ENCODE results near the gene DNAI2. TPM values are rescaled to one million over a fixed set of nuclear protein-coding genes. Genes with fewer than 3 reads are reported as not detected.
A peak's percentile ranks its signal among the peaks of the same experiment; 100 is the strongest.
"Not testable (repeated sequence)": the region's sequence is repeated elsewhere in the genome, so short reads cannot be mapped to it uniquely, and the experiment has no call there.

The DNAI2 gene
- polyA plus RNA-seq, 2 of the 4 experiments (the other 2 are of a cell fraction) = not detected

DNA sequence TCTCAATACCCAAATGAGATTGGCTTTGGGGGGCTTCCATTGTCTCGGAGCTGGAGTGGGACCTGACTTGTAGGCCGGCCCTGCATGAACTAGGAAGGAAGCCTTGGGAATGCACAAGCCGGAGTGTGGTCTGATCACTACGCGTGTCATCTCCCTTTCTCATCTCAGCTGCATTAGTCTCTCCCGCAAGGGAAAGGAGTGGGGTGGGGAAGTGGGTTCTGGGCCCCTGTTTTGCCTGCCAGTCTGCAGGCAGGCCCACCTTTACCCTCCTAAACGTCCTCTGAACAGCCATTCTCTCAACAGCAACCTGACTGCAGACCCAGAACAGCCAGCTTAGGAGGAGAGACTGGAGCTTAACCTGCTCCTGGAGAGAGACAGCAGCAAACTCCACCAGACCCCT, 11.4 kb upstream of the DNAI2 start:
- TF ChIP-seq JUNB (IDR thresholded peaks at IDR 0.05) = no peak
- no peak for TF ChIP-seq PHF8 (IDR thresholded peaks at IDR 0.05; ENCODE audit: borderline replicate concordance, low read depth)
- ATAC-seq (no peak), DNase-seq (ENCODE audit: low read depth in 1 of 2, low spot score in 1 of 2) (no peak), FAIRE-seq (no peak)
- no peak overlapping the region for H3K4me2 ChIP-seq
- CTCF ChIA-PET = interaction anchor here (0.7 to 1.2 kb wide), 7 partner anchors 20 to 117 kb away, joined by 3 to 5 read pairs (median 3); partner anchors contain the start of gene RPL38
- no peaks in the 10 kb centered on the region for H3K4me1 ChIP-seq
- no peak overlapping the region for H3K4me3 ChIP-seq
- POLR2A ChIA-PET = no interaction called here
- 75% methylated on average over 7 of the region's 7 CpGs for WGBS (ENCODE audit: missing lambda C conversion rate)
- no peaks in the 10 kb centered on the region; the same call in 2 of the 3 replicates for H3K9me3 ChIP-seq
- no peak overlapping the region for H3K27ac ChIP-seq

DNA sequence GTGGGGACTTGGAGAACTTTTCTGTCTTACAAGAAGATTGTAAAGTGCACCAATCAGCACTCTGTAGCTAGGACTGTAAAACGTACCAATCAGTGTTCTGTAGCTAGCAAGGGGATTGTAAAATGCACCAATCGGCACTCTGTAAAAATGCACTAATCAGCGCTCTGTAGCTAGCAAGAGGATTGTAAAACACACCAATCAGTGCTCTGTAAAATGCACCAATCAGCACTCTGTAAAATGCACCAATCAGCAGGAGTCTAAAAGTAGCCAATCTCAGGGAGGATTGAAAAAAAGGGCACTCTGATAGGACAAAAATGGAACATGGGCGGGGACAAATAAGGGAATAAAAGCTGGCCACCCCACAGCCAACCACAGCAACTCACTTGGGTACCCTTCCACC, 7.0 kb upstream of the DNAI2 start:
- ATAC-seq; DNase-seq (ENCODE audit: low read depth in 1 of 2, low spot score in 1 of 2); FAIRE-seq; H3K4me3 ChIP-seq; H3K4me2 ChIP-seq; H3K9me3 ChIP-seq; H3K4me1 ChIP-seq; POLR2A ChIA-PET; H3K27ac ChIP-seq: not testable (repeated sequence)
- 23% methylated on average over 4 of the region's 4 CpGs for WGBS (ENCODE audit: missing lambda C conversion rate)
- CTCF ChIA-PET = interaction anchor here (1.1 to 1.2 kb wide), 2 partner anchors 34 to 38 kb away, joined by 3 read pairs; no protein-coding TSS in a partner anchor
- peak; percentile 78 for TF ChIP-seq MAFK (IDR thresholded peaks at IDR 0.05; ENCODE audit: partially characterized antibody)

DNA sequence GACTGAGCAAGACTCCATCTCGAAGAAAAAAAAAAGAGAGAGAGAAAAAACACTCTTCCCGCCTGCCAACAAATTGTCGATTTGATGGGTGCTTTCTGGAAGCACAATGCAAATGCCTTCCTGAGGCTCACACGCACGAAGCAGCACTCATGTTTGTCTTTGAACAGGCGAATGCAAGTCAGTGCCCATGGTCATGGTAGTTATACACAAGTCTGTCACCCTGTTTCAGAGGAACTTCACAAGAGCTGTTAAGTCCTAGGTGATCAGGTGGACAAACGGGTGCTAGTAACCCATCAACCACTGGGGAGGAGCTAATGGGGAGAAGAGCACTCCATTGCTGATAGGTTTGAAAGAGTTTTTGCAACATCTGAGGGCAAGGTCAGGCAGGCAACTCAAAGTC, 6.5 kb upstream of the DNAI2 start:
- ATAC-seq (no peak), FAIRE-seq (no peak), DNase-seq (ENCODE audit: low read depth in 1 of 2, low spot score in 1 of 2) (no peak)
- no peak for TF ChIP-seq ZFP36 (IDR thresholded peaks at IDR 0.05; ENCODE audit: borderline replicate concordance, partially characterized antibody)
- TF ChIP-seq TFCP2L1 (CRISPR knock-in tag; IDR thresholded peaks at IDR 0.05) = no peak
- no peak for TF ChIP-seq ZNF302 (CRISPR knock-in tag; IDR thresholded peaks at IDR 0.05)
- TF ChIP-seq, protein P1, sequence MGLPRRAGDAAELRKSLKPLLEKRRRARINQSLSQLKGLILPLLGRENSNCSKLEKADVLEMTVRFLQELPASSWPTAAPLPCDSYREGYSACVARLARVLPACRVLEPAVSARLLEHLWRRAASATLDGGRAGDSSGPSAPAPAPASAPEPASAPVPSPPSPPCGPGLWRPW (IDR thresholded peaks at IDR 0.05) = no peak
- no peak for TF ChIP-seq KDM1A (IDR thresholded peaks at IDR 0.05; ENCODE audit: low read depth)
- no peak for TF ChIP-seq NFE2L2 (conservative IDR thresholded peaks at IDR 0.05; ENCODE audit: low read length)
- TF ChIP-seq RFX5 (IDR thresholded peaks at IDR 0.05) = no peak
- no peak for TF ChIP-seq CHD2 (IDR thresholded peaks at IDR 0.05; ENCODE audit: low read length, partially characterized antibody)
- no peak for TF ChIP-seq HOXB5 (CRISPR knock-in tag; IDR thresholded peaks at IDR 0.05)
- TF ChIP-seq MYC (IDR thresholded peaks at IDR 0.05; ENCODE audit: borderline replicate concordance, low read length) = no peak
- no peak for TF ChIP-seq EHMT2 (IDR thresholded peaks at IDR 0.05; ENCODE audit: low read depth)
- TF ChIP-seq RARB (CRISPR knock-in tag; IDR thresholded peaks at IDR 0.05) = no peak
- TF ChIP-seq, protein P2, sequence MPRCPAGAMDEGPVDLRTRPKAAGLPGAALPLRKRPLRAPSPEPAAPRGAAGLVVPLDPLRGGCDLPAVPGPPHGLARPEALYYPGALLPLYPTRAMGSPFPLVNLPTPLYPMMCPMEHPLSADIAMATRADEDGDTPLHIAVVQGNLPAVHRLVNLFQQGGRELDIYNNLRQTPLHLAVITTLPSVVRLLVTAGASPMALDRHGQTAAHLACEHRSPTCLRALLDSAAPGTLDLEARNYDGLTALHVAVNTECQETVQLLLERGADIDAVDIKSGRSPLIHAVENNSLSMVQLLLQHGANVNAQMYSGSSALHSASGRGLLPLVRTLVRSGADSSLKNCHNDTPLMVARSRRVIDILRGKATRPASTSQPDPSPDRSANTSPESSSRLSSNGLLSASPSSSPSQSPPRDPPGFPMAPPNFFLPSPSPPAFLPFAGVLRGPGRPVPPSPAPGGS (IDR thresholded peaks at IDR 0.05) = no peak
- no peak for TF ChIP-seq GATA3 (IDR thresholded peaks at IDR 0.05; ENCODE audit: borderline replicate concordance)
- TF ChIP-seq ESRRA (IDR thresholded peaks at IDR 0.05; ENCODE audit: borderline replicate concordance, low read length) = no peak
- POLR2A ChIA-PET = no interaction called here
- Histone ChIP-seq H3K4me2 (no peak overlapping the region), H3K4me1 (no peaks in the 10 kb centered on the region), H3K9me3 (no peaks in the 10 kb centered on the region; the same call in 2 of the 3 replicates), H3K4me3 (no peak overlapping the region), H3K27ac (no peak overlapping the region)
- 57% methylated on average over 7 of the region's 7 CpGs for WGBS (ENCODE audit: missing lambda C conversion rate)
- CTCF ChIA-PET = interaction anchor here (1.1 to 1.5 kb wide), 5 partner anchors 8 to 68 kb away, joined by 3 to 5 read pairs (median 4); no protein-coding TSS in a partner anchor

DNA sequence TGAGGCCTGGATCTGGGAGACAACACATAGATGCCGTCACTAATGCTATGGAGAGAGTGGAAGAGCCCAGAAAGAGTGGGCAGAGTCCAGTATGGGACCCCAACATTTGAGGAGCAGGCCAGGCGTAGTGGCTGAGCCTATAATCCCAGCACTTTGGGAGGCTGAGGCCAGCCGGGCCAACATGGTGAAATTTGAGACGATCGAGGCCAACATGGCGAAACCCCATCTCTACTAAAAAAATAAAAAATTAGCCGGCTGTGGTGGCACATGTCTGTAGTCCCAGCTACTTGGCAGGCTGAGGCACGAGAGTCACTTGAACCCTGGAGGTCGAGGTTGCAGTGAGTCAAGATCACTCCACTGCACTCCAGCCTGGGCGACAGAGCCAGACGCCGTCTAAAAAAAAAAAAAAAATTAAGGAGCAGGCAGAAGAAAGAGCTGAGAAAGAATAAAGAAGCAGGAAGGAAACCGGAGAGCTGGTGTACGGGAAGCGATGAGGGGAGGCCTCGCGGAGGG, 6.0 kb upstream of the DNAI2 start:
- ATAC-seq (no peak), DNase-seq (ENCODE audit: low read depth in 1 of 2, low spot score in 1 of 2) (no peak), FAIRE-seq (no peak)
- Histone ChIP-seq H3K4me1 (no peaks in the 10 kb centered on the region), H3K4me2 (no peak overlapping the region), H3K27ac (no peak overlapping the region), H3K4me3 (no peak overlapping the region), H3K9me3 (no peaks in the 10 kb centered on the region; the same call in 2 of the 3 replicates)
- ChIA-PET POLR2A (no interaction called here), CTCF (interaction anchor here (0.6 to 1.5 kb wide), 6 partner anchors 9 to 68 kb away, joined by 3 to 5 read pairs (median 4); no protein-coding TSS in a partner anchor)
- TF ChIP-seq ZSCAN20 (CRISPR knock-in tag; IDR thresholded peaks at IDR 0.05) = no peak
- no peak for TF ChIP-seq ESRRA (IDR thresholded peaks at IDR 0.05; ENCODE audit: borderline replicate concordance, low read length)
- TF ChIP-seq HEYL (CRISPR knock-in tag; IDR thresholded peaks at IDR 0.05) = no peak
- no peak for TF ChIP-seq KDM5A (IDR thresholded peaks at IDR 0.05)
- TF ChIP-seq PHF8 (IDR thresholded peaks at IDR 0.05; ENCODE audit: borderline replicate concordance, low read depth) = no peak
- TF ChIP-seq CHD2 (IDR thresholded peaks at IDR 0.05; ENCODE audit: low read length, partially characterized antibody) = no peak
- TF ChIP-seq, protein P3, sequence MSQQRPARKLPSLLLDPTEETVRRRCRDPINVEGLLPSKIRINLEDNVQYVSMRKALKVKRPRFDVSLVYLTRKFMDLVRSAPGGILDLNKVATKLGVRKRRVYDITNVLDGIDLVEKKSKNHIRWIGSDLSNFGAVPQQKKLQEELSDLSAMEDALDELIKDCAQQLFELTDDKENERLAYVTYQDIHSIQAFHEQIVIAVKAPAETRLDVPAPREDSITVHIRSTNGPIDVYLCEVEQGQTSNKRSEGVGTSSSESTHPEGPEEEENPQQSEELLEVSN (IDR thresholded peaks at IDR 0.05; ENCODE audit: borderline replicate concordance, low read depth) = no peak
- no peak for TF ChIP-seq EP300 (IDR thresholded peaks at IDR 0.05)
- TF ChIP-seq KDM1A (IDR thresholded peaks at IDR 0.05; ENCODE audit: low read depth) = no peak
- no peak for TF ChIP-seq HDAC2 (IDR thresholded peaks at IDR 0.05)
- TF ChIP-seq, protein P4, sequence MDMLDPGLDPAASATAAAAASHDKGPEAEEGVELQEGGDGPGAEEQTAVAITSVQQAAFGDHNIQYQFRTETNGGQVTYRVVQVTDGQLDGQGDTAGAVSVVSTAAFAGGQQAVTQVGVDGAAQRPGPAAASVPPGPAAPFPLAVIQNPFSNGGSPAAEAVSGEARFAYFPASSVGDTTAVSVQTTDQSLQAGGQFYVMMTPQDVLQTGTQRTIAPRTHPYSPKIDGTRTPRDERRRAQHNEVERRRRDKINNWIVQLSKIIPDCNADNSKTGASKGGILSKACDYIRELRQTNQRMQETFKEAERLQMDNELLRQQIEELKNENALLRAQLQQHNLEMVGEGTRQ (IDR thresholded peaks at IDR 0.05) = no peak
- no peak for TF ChIP-seq RCOR1 (IDR thresholded peaks at IDR 0.05; ENCODE audit: low read depth, low read length)
- TF ChIP-seq BHLHE40 (IDR thresholded peaks at IDR 0.05; ENCODE audit: low read depth, low read length) = no peak
- no peak for TF ChIP-seq CHD4 (IDR thresholded peaks at IDR 0.05; ENCODE audit: borderline replicate concordance)
- no peak for TF ChIP-seq JUNB (IDR thresholded peaks at IDR 0.05)
- no peak for TF ChIP-seq CEBPB (IDR thresholded peaks at IDR 0.05)
- 63% methylated on average over 17 of the region's 17 CpGs for WGBS (ENCODE audit: missing lambda C conversion rate)
